ENCODE measurements around the gene PCYOX1L. TPM values are rescaled to one million over a fixed set of nuclear protein-coding genes. Genes with fewer than 3 reads are reported as not detected.
A peak's percentile ranks its signal among the peaks of the same experiment; 100 is the strongest.

Gene PCYOX1L
- total RNA-seq, 1 donor from 2014 or later: 9.2 TPM

GRCh38 chr5:149365418-149365817 is 7.6 kb downstream of the PCYOX1L start:
- no peaks in the 10 kb centered on the region for H3K27me3 Mint-ChIP-seq
- no peak for DNase-seq
- no peak for ATAC-seq (ENCODE audit: low read depth)
- H3K27ac Mint-ChIP-seq: no peak overlapping the region
- CTCF ChIA-PET: interaction anchor here (1.0 to 1.1 kb wide), 2 partner anchors 19 to 45 kb away, joined by 3 read pairs; no protein-coding TSS in a partner anchor
- POLR2A ChIA-PET: no interaction called here
- H3K9me3 Mint-ChIP-seq: no peaks in the 10 kb centered on the region
- H3K4me1 Mint-ChIP-seq: peaks cover 5% of the 10 kb centered on the region
- intact Hi-C loops (cut with micrococcal nuclease): no loop called here
- no peaks in the 10 kb centered on the region for H3K36me3 Mint-ChIP-seq (ENCODE audit: low read depth)
- no peak overlapping the region for H3K4me3 Mint-ChIP-seq
- TF ChIP-seq, protein P1, sequence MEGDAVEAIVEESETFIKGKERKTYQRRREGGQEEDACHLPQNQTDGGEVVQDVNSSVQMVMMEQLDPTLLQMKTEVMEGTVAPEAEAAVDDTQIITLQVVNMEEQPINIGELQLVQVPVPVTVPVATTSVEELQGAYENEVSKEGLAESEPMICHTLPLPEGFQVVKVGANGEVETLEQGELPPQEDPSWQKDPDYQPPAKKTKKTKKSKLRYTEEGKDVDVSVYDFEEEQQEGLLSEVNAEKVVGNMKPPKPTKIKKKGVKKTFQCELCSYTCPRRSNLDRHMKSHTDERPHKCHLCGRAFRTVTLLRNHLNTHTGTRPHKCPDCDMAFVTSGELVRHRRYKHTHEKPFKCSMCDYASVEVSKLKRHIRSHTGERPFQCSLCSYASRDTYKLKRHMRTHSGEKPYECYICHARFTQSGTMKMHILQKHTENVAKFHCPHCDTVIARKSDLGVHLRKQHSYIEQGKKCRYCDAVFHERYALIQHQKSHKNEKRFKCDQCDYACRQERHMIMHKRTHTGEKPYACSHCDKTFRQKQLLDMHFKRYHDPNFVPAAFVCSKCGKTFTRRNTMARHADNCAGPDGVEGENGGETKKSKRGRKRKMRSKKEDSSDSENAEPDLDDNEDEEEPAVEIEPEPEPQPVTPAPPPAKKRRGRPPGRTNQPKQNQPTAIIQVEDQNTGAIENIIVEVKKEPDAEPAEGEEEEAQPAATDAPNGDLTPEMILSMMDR (IDR thresholded peaks at IDR 0.05): no peak

DNA sequence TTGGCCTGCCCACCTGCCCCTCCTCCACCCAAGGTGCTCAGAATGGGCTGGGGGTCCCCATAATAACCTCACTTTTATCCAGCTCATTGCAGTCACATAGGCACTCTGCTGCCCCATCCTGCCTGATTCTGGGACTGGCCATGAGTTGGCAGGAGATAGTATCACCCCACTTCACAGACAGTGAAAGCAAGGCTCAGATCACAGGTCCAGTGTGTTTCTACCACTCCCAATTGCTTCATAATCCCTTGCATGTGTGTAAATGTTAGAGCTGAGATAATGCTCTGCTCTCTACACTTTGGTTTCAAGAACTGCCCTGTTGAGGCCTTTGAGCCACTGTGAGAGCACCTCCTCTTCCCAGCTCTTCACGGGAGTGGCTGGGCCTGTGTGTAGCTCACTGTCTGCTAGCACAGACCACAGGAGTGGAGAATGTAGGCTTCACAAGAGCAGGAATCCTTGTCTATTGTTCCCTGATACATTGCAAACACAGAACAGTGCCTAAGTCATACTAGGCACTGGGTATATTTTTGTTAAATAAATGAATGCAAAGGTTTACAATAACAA is 8.4 kb downstream of the PCYOX1L start:
- TF ChIP-seq, protein P1 (IDR thresholded peaks at IDR 0.05): no peak
- ChIA-PET POLR2A (interaction anchor here (1.2 kb wide), 1 partner anchor 9 kb away, joined by 5 read pairs; the partner anchor contains the start of gene PCYOX1L), CTCF (interaction anchor here (1.0 to 2.7 kb wide), 5 partner anchors 18 to 199 kb away, joined by 3 to 12 read pairs (median 3); partner anchors contain the start of gene GRPEL2)
- H3K9me3 Mint-ChIP-seq: no peaks in the 10 kb centered on the region
- no peak for ATAC-seq (ENCODE audit: low read depth)
- intact Hi-C loops (cut with micrococcal nuclease): no loop called here
- H3K36me3 Mint-ChIP-seq (ENCODE audit: low read depth): no peaks in the 10 kb centered on the region
- H3K27ac Mint-ChIP-seq: no peak overlapping the region
- no peaks in the 10 kb centered on the region for H3K27me3 Mint-ChIP-seq
- DNase-seq: no peak
- peaks cover 5% of the 10 kb centered on the region for H3K4me1 Mint-ChIP-seq
- no peak overlapping the region for H3K4me3 Mint-ChIP-seq

- ATAC-seq (ENCODE audit: low read depth): peak; percentile 85
- Mint-ChIP-seq H3K27me3 (no peaks in the 10 kb centered on the region), H3K4me1 (peaks cover 5% of the 10 kb centered on the region), H3K9me3 (no peaks in the 10 kb centered on the region), H3K36me3 (ENCODE audit: low read depth) (no peaks in the 10 kb centered on the region), H3K4me3 (no peak overlapping the region), H3K27ac (no peak overlapping the region)
- peak; percentile 29 for DNase-seq
- TF ChIP-seq, protein P1 (IDR thresholded peaks at IDR 0.05): peak; percentile 40
- ChIA-PET CTCF (interaction anchor here (1.0 to 2.7 kb wide), 9 partner anchors 9 to 198 kb away, joined by 3 to 13 read pairs (median 7); partner anchors contain the start of genes GRPEL2 and PCYOX1L), POLR2A (interaction anchor here (0.6 to 1.2 kb wide), 3 partner anchors 10 to 22 kb away, joined by 3 to 5 read pairs (median 3); partner anchors contain the start of genes GRPEL2 and PCYOX1L)
- intact Hi-C loops (cut with micrococcal nuclease): loop anchor here (1.0 kb wide), 1 partner anchor 50 kb away; no protein-coding TSS in a partner anchor
Observed at GRCh38 chr5:149367249-149367971, 9.6 kb downstream of the PCYOX1L start.

- Mint-ChIP-seq H3K27ac (no peak overlapping the region), H3K36me3 (ENCODE audit: low read depth) (no peaks in the 10 kb centered on the region), H3K4me3 (no peak overlapping the region), H3K27me3 (no peaks in the 10 kb centered on the region), H3K9me3 (no peaks in the 10 kb centered on the region), H3K4me1 (peaks cover 5% of the 10 kb centered on the region)
- CTCF ChIA-PET: interaction anchor here (0.9 to 2.7 kb wide), 11 partner anchors 8 to 211 kb away, joined by 3 to 13 read pairs (median 6); partner anchors contain the start of genes GRPEL2 and PCYOX1L
- TF ChIP-seq, protein P1 (IDR thresholded peaks at IDR 0.05): no peak
- no peak for ATAC-seq (ENCODE audit: low read depth)
- intact Hi-C loops (cut with micrococcal nuclease): loop anchor here (1.0 kb wide), 1 partner anchor 51 kb away; no protein-coding TSS in a partner anchor
- no peak for DNase-seq
- POLR2A ChIA-PET: interaction anchor here (0.6 to 0.9 kb wide), 3 partner anchors 13 to 71 kb away, joined by 3 read pairs; partner anchors contain the start of gene GRPEL2
Observed at GRCh38 chr5:149367972-149368645, 10.3 kb downstream of the PCYOX1L start.
